Non-pigmented ciliary epithelial cell (primary cell): ENCODE measurements around the gene SIK3.

Experiments used
- DNase-seq: peaks from one replicate; pipeline ENCODE4 v3.0.0-alpha.2; 2010; ENCODE audit warnings: low read depth

The SIK3 gene

GRCh38 chr11:116929414-116930090 is 168.7 kb downstream of the SIK3 start:
- DNase-seq, result no peak

GRCh38 chr11:116928845-116929244 is 169.4 kb downstream of the SIK3 start:
- DNase-seq, result no peak

- no peak for DNase-seq
Observed at GRCh38 chr11:116928102-116928777, 170.0 kb downstream of the SIK3 start.

GRCh38 chr11:116927163-116927974 is 170.9 kb downstream of the SIK3 start:
- DNase-seq, result no peak

- DNase-seq, result no peak
Observed at GRCh38 chr11:116925050-116925449, 173.2 kb downstream of the SIK3 start.

- no peak for DNase-seq
Observed at GRCh38 chr11:116918925-116919655, 179.1 kb downstream of the SIK3 start.

GRCh38 chr11:116917632-116918031 is 180.6 kb downstream of the SIK3 start:
- no peak for DNase-seq

GRCh38 chr11:116916886-116917285 is 181.3 kb downstream of the SIK3 start:
- no peak for DNase-seq

GRCh38 chr11:116916052-116916451 is 182.2 kb downstream of the SIK3 start:
- no peak for DNase-seq

- DNase-seq, result peak; percentile 43
Observed at GRCh38 chr11:116913000-116913399, 185.2 kb downstream of the SIK3 start.

- DNase-seq, result no peak
Observed at GRCh38 chr11:116911976-116912734, 186.1 kb downstream of the SIK3 start.

- no peak for DNase-seq
Observed at GRCh38 chr11:116910847-116911246, 187.4 kb downstream of the SIK3 start.

GRCh38 chr11:116910378-116910777 is 187.8 kb downstream of the SIK3 start:
- DNase-seq, result no peak

GRCh38 chr11:116909245-116909644 is 189.0 kb downstream of the SIK3 start:
- no peak for DNase-seq

- DNase-seq, result no peak
Observed at GRCh38 chr11:116906479-116906878, 191.7 kb downstream of the SIK3 start.

- no peak for DNase-seq
Observed at GRCh38 chr11:116903090-116903489, 195.1 kb downstream of the SIK3 start.

- no peak for DNase-seq
Observed at GRCh38 chr11:116901964-116902688, 196.1 kb downstream of the SIK3 start.

- DNase-seq, result no peak
Observed at GRCh38 chr11:116901211-116901610, 197.0 kb downstream of the SIK3 start.

GRCh38 chr11:116896211-116896610 is 202.0 kb downstream of the SIK3 start:
- no peak for DNase-seq

- no peak for DNase-seq
Observed at GRCh38 chr11:116895048-116895757, 203.0 kb downstream of the SIK3 start.
